Pons (tissue), 1 donor: Measurements from ENCODE around the gene DNAJA2.

Experiments used
- DNase-seq: peaks from one replicate; pipeline ENCODE4 v3.0.0-alpha.2; 2016; ENCODE audit warnings: low spot score

DNAJA2 gene

GRCh38 chr16:46927273-46927672, 46.2 kb downstream of the DNAJA2 start:
- DNase-seq: no peak

GRCh38 chr16:46926470-46927225, 46.8 kb downstream of the DNAJA2 start:
- DNase-seq: no peak

GRCh38 chr16:46924402-46924801, 49.1 kb downstream of the DNAJA2 start:
- DNase-seq: no peak

- no peak for DNase-seq
Observed at GRCh38 chr16:46923513-46924295, 49.8 kb downstream of the DNAJA2 start.

- no peak for DNase-seq
Observed at GRCh38 chr16:46922239-46922638, 51.2 kb downstream of the DNAJA2 start.

GRCh38 chr16:46920402-46921068, 52.9 kb downstream of the DNAJA2 start:
- no peak for DNase-seq

- DNase-seq: peak; percentile 49
Observed at GRCh38 chr16:46918905-46919792, 54.3 kb downstream of the DNAJA2 start.

GRCh38 chr16:46918400-46918799, 55.1 kb downstream of the DNAJA2 start:
- no peak for DNase-seq

GRCh38 chr16:46916980-46917379, 56.5 kb downstream of the DNAJA2 start:
- DNase-seq: no peak

- no peak for DNase-seq
Observed at GRCh38 chr16:46915483-46916025, 57.9 kb downstream of the DNAJA2 start.

GRCh38 chr16:46914556-46915201, 58.8 kb downstream of the DNAJA2 start:
- no peak for DNase-seq

- no peak for DNase-seq
Observed at GRCh38 chr16:46911650-46912049, 61.8 kb downstream of the DNAJA2 start.

GRCh38 chr16:46911038-46911437, 62.4 kb downstream of the DNAJA2 start:
- DNase-seq: peak; percentile 96

GRCh38 chr16:46908540-46909372, 64.7 kb downstream of the DNAJA2 start:
- peak; percentile 84 for DNase-seq

- DNase-seq: no peak
Observed at GRCh38 chr16:46907061-46907774, 66.3 kb downstream of the DNAJA2 start.

GRCh38 chr16:46906360-46907060, 67.0 kb downstream of the DNAJA2 start:
- no peak for DNase-seq
